Activated CD4-positive, CD25-positive, alpha-beta regulatory T cell (primary cell): ENCODE results near the gene HECTD1.
"Not testable (repeated sequence)": the region's sequence is repeated elsewhere in the genome, so short reads cannot be mapped to it uniquely, and the experiment has no call there.

Experiments
- DNase-seq, 4 experiments: peaks; one replicate each; lab custom pipeline; 2025; lab: John Stamatoyannopoulos, UW

HECTD1 gene

GRCh38 chr14:31194661-31195060 lies 12.9 kb downstream of the HECTD1 start:
- no peak for DNase-seq

GRCh38 chr14:31194095-31194494 lies 13.5 kb downstream of the HECTD1 start:
- DNase-seq: no peak

DNA sequence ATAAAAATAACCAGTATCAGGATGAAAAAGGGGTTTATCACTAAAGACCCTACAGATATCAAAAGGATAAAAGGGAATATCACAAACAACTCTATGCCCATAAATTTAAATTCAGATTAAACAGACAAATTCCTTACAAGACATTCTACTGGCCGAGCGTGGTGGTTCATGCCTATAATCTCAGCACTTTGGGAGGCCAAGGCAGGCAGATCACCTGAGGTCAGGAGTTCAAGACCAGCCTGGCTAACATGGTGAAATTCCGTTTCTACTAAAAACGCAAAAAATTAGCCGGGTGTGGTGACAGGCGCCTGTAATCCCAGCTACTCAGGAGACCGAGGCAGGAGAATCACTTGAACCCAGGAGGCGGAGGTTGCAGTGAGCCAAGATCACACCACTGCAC lies 15.0 kb downstream of the HECTD1 start:
- not testable (repeated sequence) for DNase-seq

DNA sequence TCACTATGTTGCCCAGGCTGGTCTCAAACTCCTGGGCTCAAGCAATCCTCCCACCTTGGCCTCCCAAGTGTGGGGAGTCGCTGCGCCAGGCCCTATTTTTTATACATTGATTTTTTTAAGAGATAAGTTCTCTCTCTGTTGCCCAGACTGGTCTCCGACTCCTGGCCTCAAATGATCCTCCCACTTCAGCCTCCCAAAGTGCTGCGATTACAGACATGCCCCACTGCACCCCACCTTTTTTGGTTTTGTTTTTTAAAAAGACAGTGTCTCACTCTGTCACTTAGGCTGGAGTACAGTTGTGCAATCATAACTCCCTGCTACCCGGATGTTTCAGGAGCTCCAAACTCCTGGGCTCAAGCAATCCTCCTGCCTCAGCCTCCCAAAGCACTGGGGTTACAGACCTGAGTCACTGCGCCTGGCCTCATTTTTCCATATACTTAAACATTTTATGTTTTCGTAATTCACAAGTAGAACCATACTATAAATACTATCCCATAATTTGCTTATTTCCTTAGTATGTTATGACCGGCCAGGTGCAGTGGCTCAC lies 16.8 kb downstream of the HECTD1 start:
- DNase-seq: no peak

DNA sequence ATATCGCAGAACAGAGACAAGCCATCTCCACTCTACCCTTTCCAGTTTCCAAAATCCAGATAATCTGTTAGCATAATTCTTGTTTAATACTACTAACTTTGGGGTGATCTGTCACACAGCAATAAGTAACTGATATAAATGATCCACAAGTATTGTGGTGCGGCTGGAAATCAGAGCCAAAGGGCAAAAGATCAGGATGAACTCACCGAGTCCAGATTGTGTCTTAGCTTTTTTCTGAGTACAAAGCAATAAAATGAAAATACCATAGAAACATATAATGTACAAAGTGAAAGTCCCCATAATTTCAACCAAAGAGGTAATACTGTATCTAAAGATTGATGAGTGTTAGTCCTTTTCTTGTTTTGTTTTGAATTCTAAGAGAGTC lies 17.4 kb downstream of the HECTD1 start:
- no peak for DNase-seq

- no peak for DNase-seq
Observed at GRCh38 chr14:31189346-31190218, 18.0 kb downstream of the HECTD1 start.

DNA sequence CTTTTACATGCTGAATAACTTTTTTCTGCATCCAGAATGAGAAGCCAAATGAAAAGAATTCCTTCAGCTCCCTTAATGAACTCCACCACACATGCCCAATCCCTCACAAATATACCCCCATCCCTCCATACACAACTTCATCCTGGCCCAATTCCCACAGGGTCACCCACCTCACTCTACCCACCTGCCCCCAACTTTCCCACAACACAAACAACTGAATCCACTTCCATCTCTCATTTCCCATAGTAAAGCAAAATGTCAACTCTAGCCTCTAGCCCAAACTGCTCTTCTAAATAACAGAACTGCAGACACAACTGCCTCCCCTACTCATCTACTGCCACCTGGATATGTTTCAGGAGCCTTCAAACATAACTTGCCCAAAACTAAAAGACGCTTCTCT lies 18.8 kb downstream of the HECTD1 start:
- DNase-seq: no peak

DNA sequence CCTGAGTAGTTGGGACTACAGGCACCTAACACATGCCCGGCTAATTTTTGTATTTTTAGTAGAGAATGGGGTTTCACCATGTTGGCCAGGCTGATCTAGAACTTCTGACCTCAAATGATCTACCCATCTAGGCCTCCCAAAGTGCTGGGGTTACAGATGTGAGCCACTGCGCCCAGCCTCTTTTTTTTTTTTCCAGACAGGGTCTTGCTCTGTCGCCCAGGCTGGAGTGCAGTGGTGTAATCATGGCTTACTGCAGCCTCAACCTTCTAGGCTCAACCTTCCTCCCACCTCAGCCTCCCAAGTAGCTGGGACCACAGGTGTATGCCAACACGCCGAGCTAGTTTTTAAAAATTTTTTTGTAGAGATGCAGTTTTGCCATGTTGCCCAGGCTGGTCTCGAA lies 25.6 kb downstream of the HECTD1 start:
- DNase-seq: not testable (repeated sequence)

- DNase-seq: no peak
Observed at GRCh38 chr14:31181271-31181670, 26.3 kb downstream of the HECTD1 start.

- no peak for DNase-seq
Observed at GRCh38 chr14:31180299-31181051, 27.1 kb downstream of the HECTD1 start.

- no peak for DNase-seq
Observed at GRCh38 chr14:31174433-31174832, 33.2 kb downstream of the HECTD1 start.

- DNase-seq: no peak
Observed at GRCh38 chr14:31173120-31173837, 34.3 kb downstream of the HECTD1 start.

DNA sequence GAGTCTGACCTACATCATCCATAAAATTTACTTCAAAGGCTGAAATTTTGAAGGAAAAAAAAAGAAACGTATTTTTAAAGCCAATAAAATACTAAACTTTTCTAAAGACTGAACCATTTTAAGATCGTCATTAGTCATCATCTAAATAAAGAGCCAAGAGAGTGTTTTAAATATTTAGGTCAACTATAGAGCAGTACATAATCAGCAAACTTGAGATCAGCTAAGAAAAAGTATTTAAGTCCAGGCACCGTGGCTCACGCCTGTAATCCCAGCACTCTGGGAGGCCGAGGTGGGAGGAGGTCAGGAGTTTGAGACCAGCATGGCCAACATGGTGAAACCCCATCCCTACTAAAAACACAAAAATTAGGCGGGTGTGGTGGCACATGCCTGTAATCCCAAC lies 35.5 kb downstream of the HECTD1 start:
- no peak for DNase-seq

- DNase-seq: no peak
Observed at GRCh38 chr14:31170411-31170810, 37.2 kb downstream of the HECTD1 start.

DNA sequence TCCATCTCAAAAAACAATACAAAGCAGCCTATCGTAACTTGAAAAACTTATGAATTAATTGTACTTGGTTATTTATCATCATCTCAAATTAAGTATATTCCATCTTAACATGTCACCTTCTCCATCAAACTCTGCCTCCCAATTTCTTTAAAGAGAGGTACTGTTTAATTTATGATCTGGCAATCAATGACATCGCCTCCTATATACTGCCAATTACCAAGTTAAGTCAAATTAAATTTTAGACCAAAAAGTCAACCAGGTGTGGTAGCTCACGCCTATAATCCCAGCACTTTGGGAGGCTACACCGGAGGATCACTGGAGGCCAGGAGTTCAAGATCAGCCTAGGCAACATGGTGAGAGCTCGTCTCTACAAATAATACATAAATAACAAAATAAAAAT lies 37.7 kb downstream of the HECTD1 start:
- no peak for DNase-seq

DNA sequence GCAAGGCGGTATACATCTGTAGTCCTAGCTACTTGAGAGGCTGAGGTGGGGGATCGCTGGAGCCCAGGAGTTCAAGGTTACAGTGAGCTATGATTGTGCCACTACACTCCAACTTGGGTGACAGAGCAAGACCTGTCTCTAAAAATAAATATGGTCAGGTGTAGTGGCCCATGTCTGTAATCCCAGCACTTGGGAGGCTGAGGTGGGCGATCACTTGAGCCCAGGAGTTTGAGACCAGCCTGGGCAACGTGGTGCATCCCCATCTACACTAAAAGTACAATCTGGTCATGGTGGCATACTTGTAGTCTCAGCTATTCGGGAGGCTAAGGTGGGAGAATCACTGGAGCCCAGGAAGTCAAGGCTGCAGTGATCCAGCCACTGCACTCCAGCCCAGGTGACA lies 40.6 kb downstream of the HECTD1 start:
- DNase-seq: no peak

DNA sequence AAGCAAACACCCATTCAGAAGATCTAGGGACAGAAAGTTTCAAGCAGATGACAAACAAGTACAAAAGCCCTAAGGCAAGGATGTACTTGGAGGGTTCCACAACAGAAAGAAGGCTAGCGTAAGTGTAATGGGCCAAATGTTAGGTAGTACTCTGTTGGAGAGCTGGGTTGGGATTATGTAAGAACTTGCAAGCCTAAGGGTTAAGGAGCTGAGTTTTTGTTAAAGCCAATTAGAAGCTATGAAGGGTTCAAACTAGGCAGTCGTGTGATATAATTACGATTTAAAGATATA lies 41.4 kb downstream of the HECTD1 start:
- DNase-seq: no peak

DNA sequence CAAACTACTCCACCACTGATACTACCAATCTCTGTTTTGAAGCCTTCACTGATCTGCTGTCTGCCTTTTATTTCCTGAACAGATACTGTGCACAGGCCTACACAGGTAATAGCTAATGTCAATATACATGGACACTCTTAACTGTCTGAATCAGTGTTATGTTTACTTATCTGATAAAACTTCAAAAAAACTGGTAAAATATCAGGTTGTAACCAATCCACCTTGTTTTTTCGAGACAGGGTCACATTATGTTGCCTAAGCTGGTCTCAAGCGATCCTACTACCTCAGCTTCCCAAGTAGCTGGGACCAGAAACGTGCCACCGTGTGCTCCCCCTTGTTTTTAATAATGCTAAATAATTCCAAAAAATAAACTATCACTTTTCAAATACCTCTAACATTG lies 43.5 kb downstream of the HECTD1 start:
- no peak for DNase-seq

DNA sequence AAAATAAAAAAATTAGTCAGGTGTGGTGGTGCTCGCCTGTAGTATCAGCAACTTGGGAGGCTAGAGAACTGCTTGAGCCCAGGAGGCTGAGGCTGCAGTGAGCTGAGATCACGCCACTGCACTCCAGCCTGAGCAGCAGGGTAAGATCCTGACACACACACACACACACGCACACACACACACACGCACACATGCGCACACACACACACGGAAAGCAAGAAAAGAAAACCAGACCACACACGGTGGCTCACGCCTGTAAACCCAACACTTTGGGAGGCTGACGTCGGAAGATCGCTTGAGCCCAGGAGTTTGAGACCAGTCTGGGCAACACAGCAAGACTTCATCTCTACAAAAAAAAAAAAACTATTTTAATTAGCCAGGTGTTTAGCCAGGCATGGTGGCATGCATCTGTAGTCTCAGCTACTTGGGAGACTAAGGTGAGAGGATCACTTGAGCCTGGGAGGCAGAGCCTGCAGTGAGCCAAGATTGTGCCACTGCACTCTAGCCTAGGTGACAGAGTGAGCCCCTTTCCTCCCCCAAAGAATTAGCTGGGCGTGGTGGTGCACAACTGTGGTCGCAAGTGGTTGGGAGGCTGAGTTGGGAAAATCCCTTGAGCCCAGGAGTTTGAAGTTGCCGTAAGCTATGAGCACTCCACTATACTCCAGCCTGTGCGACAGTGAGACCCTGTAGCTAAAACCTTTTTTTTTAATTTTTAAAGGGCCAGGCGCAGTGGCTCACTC lies 44.5 kb downstream of the HECTD1 start:
- no peak for DNase-seq

DNA sequence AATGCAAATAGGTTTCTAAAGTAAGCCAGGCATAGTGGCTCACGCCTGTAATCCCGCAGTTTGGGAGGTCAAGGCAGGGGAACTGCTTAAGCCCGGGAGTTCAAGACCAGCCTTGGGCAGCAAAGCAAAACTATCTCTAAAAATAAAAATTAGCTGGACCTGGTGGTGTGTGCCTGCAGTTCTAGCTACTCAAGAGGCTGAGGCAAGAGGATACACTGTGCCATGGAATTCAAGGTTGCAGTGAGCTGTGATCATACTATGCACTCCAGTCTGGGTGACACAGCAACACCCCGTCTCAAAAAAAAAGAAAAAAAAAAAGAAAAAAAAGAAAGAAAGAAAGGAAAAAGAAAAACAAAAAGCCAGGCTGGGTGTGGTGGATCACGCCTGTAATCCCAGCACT lies 46.3 kb downstream of the HECTD1 start:
- no peak for DNase-seq

DNA sequence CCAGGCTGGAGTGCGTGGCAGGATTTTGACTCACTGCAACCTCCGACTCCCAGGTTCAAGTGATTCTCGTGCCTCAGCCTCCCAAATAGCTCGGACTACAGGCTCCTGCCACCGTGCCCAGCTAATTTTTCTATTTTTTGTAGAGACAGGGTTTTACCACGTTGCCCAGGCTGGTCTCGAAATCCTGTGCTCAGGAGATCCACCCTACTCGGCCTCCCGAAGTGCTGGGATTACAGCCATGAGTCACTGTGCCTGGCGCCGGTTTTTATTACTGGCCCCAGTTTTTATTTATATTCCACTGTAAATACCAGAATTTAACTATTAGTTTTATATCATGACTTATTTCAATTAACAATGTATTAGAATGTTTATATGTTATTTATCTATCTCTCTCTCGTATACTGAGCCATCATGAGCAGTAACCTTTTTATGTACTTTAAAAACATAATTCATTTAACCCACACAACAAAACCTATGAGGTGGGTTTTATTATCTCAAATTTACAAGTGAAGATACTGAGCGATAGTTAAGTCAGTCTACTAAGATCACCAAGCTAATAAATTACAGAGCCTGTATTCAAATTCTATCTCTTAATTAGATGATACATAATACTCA lies 47.8 kb downstream of the HECTD1 start:
- no peak for DNase-seq

- DNase-seq: no peak
Observed at GRCh38 chr14:31154956-31155355, 52.6 kb downstream of the HECTD1 start.
